GM12873 (cell line): ENCODE results near the gene CCDC136.

Experiments used
- CTCF ChIP-seq: IDR thresholded peaks from 2 replicates; pipeline ENCODE4 v1.5.1; 2012; ENCODE audit warnings: low read depth, mild to moderate bottlenecking, moderate library complexity, low read length, control low read depth; ENCODE audit not compliant: insufficient read depth; ENCODE audit errors: missing control alignments

Gene CCDC136

GRCh38 chr7:128827971-128828711 is 36.4 kb downstream of the CCDC136 start:
- no peak for TF ChIP-seq CTCF

GRCh38 chr7:128829391-128830166 is 37.8 kb downstream of the CCDC136 start:
- no peak for TF ChIP-seq CTCF

- TF ChIP-seq CTCF, result no peak
Observed at GRCh38 chr7:128830231-128831177, 38.7 kb downstream of the CCDC136 start, which contains the start of gene FLNC. Gene FLNC (plus strand): TSS chr7:128830406. CDS start chr7:128830638, 232 bp downstream.

GRCh38 chr7:128831178-128831993 is 39.6 kb downstream of the CCDC136 start:
- TF ChIP-seq CTCF, result no peak

- TF ChIP-seq CTCF, result no peak
Observed at GRCh38 chr7:128831994-128832879, 40.5 kb downstream of the CCDC136 start.

- TF ChIP-seq CTCF, result no peak
Observed at GRCh38 chr7:128832880-128833147, 41.0 kb downstream of the CCDC136 start.
